ENCODE measurements around the gene TRIM38.
"Not testable (repeated sequence)": the region's sequence is repeated elsewhere in the genome, so short reads cannot be mapped to it uniquely, and the experiment has no call there.

TRIM38 gene

DNA sequence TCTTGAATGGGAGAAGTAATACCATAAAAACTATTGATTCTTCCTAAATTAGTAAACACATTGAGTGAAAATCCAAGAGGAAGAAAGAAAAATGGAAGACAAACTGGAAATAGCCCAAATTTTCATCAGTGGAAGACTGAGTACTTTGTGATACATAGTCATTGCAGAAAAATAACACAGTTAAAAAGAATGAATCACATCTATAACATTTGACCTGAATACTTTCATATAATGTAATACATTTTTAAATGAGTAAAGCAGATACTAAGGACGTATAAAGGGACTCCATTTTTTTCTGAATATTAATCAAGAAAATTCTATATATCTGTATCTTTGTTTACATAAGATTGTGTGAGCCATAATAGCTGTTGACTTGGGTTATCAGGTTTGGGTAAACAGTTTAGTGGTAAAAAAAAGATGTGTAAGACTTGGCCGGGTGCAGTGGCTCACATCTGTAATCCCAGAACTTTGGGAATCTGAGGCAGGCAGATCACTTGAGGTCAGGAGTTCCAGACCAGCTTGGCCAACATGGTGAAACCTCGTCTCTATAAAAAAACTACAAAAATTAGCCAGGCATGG, 27.8 kb upstream of the TRIM38 start:
- in situ Hi-C loops (cut with MboI; ENCODE audit: low pct_unique_long_range_greater_than_20kb, low sequenced_read_pairs) = no loop called here
- DNase-seq = no peak

DNA sequence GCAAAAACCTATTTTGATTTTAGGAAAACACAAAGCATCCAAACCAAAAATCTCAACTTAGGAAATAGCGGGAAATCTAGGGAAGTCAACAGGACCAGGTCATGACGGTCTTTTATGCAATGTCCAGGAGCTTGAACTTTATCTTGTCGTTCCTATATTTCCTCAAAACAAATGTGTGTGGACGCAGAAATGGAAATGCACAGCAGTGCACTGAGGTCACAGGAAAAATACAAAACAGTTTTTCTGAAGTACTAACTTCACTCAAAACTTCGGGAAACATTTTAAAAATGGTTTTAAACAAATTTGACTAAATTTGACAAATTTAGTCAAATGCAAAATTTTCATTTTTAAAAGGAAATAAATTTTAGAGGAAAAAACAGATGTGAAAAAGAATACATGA, 26.6 kb upstream of the TRIM38 start:
- no peak for DNase-seq
- in situ Hi-C loops (cut with MboI; ENCODE audit: low pct_unique_long_range_greater_than_20kb, low sequenced_read_pairs) = no loop called here

DNA sequence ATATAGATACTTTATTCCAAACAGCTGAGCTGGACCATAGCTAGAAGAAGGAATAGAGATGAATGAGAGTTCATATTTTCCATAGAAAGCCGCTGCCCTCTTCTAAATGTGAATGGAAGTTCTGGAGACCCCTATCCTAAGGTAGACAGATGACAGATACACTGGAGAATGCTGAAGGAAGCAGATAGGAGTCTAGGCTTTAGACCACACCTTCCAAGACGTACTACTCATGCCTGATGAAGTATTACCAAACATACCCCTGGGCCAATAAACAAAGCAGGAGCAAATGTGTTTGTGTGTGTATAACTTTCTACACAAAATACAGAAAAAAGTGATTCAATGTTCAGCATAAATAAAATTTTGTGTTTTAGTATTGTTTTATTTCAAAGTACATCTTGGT, 23.0 kb upstream of the TRIM38 start:
- DNase-seq = no peak
- in situ Hi-C loops (cut with MboI; ENCODE audit: low pct_unique_long_range_greater_than_20kb, low sequenced_read_pairs) = no loop called here

DNA sequence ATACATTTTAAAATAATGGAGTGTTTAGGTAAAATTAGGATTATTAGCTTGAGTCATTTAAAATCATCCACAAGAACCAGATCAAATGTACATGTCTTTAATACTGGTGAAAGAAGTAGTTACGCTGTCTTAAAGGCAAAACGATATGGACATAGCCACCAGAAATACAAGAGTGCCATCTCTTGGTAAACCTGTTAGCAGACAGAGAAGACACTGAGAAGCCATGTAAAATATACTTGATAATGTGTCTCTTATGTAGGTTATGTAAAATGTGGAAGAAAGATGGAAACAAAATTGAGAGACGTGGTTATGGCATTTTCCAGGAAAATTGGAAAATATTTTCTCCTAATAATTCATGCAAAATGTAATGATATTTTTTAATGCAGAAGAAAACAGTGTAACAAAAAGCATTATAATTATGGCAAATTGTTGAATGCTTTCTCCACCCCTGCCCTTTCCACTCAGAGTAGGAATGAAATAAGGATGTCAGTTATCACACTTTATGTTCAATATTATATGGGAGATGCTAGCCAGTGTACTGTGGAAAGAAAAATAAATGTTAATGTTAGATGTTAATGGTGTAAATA, 19.9 kb upstream of the TRIM38 start:
- in situ Hi-C loops (cut with MboI; ENCODE audit: low pct_unique_long_range_greater_than_20kb, low sequenced_read_pairs) = no loop called here
- DNase-seq = peak; percentile 59

GRCh38 chr6:25943887-25944286, 18.7 kb upstream of the TRIM38 start:
- in situ Hi-C loops (cut with MboI; ENCODE audit: low pct_unique_long_range_greater_than_20kb, low sequenced_read_pairs) = no loop called here
- no peak for DNase-seq

GRCh38 chr6:25944688-25945574, 17.7 kb upstream of the TRIM38 start:
- no peak for DNase-seq
- in situ Hi-C loops (cut with MboI; ENCODE audit: low pct_unique_long_range_greater_than_20kb, low sequenced_read_pairs) = no loop called here

DNA sequence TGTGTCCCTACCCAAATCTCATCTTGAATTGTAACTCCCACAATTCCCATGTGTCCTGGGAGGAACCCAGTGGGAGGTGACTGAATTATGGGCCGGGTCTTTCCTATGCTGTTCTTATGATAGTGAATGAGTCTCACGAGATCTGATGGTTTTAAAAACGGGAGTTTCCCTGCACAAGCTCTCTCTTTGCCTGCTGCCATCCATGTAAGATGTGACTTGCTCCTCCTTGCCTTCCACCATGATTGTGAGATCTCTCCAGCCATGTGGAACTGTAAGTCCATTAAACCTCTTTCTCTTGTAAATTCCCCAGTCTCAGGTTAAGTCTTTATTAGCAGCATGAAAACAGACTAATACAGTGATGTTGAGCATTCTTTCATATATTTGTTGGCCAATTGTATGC, 16.9 kb upstream of the TRIM38 start:
- DNase-seq; in situ Hi-C loops (cut with MboI; ENCODE audit: low pct_unique_long_range_greater_than_20kb, low sequenced_read_pairs): not testable (repeated sequence)

DNA sequence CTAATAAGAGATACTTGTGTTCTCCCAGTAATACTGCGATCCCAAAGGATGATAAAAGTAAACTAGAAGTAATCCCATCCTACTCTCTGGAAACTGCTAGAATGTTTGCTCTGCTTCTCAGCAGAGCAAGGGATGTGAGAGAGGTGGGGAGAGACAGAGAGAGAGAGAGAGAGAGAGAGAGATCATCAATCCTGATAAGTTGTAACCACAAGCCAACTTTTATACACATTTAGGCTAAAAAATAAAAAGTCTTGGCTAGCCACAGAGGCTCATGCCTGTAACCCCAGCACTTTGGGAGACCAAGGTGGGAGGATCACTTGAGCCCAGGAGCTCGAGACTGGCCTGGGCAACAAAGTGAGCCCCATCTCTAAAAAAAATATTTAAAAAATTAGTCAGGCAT, 16.0 kb upstream of the TRIM38 start:
- in situ Hi-C loops (cut with MboI; ENCODE audit: low pct_unique_long_range_greater_than_20kb, low sequenced_read_pairs) = no loop called here
- DNase-seq = no peak

DNA sequence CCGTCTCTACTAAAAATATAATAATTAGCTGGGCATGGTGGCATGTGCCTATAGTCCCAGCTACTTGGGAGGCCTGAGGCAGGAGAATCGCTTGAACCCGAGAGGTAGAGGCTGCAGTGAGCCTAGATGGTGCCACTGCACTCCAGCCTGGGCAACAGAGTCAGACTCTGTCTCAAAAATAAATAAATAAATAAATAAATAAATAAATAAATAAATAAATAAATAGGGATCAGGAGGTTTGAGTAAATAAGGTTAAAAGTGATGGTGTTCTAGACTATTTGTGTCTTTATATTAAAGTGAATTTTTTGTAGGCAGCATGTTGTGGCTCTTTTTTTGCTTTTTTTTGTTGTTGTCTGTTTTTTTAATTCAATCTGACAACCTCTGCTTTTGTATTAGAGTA, 15.1 kb upstream of the TRIM38 start:
- in situ Hi-C loops (cut with MboI; ENCODE audit: low pct_unique_long_range_greater_than_20kb, low sequenced_read_pairs); DNase-seq: not testable (repeated sequence)

- DNase-seq = no peak
- in situ Hi-C loops (cut with MboI; ENCODE audit: low pct_unique_long_range_greater_than_20kb, low sequenced_read_pairs) = no loop called here
Measured at GRCh38 chr6:25949695-25950094, 12.9 kb upstream of the TRIM38 start.

DNA sequence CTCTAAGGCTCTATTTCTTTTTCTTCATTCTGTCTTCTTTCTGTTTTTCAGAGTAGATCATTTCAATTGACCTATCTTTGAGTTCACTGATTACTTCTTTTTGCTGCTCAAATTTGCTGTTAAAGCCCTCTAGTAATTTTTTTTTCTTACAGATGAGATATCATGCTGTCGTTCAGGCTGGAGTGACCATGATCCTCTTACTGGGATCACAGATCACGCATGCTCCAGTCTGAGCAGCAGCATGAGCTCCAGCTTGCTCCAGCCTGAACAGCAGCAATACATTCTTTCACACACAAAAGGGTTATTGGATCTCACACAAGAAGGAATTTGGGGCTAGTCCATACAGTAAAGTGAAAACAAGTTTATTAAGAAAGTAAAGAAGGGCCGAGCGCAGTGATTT, 12.3 kb upstream of the TRIM38 start:
- no peak for DNase-seq
- in situ Hi-C loops (cut with MboI; ENCODE audit: low pct_unique_long_range_greater_than_20kb, low sequenced_read_pairs) = no loop called here

GRCh38 chr6:25951296-25952032, 11.1 kb upstream of the TRIM38 start:
- DNase-seq = no peak
- in situ Hi-C loops (cut with MboI; ENCODE audit: low pct_unique_long_range_greater_than_20kb, low sequenced_read_pairs) = no loop called here

GRCh38 chr6:25952535-25952934, 10.1 kb upstream of the TRIM38 start:
- in situ Hi-C loops (cut with MboI; ENCODE audit: low pct_unique_long_range_greater_than_20kb, low sequenced_read_pairs) = no loop called here
- DNase-seq = no peak

DNA sequence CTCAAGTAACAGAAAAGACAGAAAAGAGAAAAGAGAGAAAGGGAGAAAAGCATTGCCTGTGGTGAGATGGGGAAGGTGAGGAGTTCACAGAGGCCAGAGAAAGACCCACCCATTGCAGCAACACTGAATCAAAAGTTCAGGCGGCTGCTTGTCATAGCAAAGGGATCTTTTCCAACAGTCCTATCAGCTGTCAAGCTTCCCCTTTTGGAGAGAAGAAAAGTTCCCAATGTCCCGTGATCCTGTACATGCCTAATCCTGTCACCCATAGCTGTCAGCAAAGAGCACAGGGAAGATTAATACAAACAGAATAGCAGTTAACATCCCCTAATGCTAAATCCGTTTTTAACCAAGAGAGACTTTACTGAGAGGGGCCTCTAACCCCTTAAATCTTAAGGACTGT, 8.9 kb upstream of the TRIM38 start:
- DNase-seq = no peak
- in situ Hi-C loops (cut with MboI; ENCODE audit: low pct_unique_long_range_greater_than_20kb, low sequenced_read_pairs) = no loop called here

- DNase-seq = no peak
- in situ Hi-C loops (cut with MboI; ENCODE audit: low pct_unique_long_range_greater_than_20kb, low sequenced_read_pairs) = no loop called here
Measured at GRCh38 chr6:25954756-25955155, 7.8 kb upstream of the TRIM38 start.

- in situ Hi-C loops (cut with MboI; ENCODE audit: low pct_unique_long_range_greater_than_20kb, low sequenced_read_pairs) = no loop called here
- no peak for DNase-seq
Measured at GRCh38 chr6:25956226-25956625, 6.4 kb upstream of the TRIM38 start.

DNA sequence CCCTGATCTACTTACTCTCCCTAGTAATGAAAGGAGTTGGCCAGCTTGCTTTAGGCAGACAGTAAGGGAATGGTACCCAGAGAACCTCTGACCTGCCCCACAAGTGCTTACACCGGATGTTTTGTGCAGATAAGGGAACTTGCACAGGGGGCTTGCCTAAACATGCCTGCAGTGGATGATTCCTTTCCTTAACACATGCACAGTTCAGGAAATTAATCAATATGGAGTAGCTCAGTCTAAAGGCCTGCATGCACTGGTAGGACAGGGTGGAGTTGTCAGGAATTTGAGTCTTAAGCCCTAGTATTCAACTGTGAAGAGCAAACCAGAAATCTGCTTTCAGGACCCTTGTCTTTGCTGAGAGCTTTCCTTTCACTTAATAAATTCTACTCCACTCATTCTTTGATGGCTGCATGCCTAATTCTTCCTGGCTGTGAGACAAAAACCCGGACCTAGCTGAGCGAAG, 3.9 kb upstream of the TRIM38 start:
- DNase-seq = peak; percentile 74
- in situ Hi-C loops (cut with MboI; ENCODE audit: low pct_unique_long_range_greater_than_20kb, low sequenced_read_pairs) = no loop called here

DNA sequence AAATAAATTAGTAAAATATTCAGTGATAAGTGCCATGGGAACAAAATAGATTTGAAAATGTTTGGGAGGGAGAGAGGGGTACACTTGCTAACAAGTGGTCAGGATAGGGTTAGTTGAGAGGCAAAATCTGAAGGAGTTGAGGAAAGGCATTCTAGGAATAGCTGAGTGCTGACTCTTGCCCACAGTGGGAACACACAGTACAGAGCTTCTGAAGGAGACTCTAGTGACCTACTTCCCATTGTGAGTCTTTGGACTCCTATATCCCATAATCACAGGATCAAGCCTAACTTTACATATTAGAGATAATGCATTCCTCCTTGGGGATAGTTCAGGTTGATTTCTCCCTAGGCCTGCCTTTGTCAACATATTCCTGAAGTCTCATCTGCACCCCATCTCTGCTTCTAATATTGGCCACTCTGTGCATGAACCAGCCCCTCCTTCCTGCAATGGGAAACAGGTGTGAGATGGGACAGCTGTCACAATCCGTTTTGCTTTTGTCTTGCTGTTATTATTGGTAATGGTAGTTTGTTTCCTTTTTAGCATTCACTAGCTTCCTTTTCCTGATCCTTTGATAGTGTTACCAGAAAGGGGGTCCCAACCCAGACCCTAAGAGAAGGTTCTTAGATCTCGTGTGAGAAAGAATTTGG, 2.6 kb upstream of the TRIM38 start:
- DNase-seq = no peak
- in situ Hi-C loops (cut with MboI; ENCODE audit: low pct_unique_long_range_greater_than_20kb, low sequenced_read_pairs) = no loop called here

DNA sequence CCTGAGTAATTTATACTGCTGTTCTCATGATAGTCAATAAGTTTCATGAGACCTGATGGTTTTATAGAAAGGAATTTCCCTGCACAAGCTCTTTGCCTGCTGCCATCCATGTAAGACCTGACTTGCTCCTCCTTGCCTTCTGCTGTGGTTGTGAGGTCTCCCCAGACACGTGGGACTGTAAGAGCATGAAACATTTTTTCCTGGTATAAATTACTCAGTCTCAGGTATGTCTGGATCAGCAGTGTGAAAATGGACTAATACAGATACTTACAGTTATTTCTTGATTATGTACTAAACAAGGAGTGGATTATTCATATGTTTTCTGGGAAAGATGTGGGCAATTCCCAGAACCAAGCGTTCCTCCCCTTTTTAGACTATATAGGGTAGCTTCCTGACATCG, 1.9 kb upstream of the TRIM38 start:
- DNase-seq = no peak
- in situ Hi-C loops (cut with MboI; ENCODE audit: low pct_unique_long_range_greater_than_20kb, low sequenced_read_pairs) = no loop called here
